ENCODE results near the gene URI1.

URI1 gene

DNA sequence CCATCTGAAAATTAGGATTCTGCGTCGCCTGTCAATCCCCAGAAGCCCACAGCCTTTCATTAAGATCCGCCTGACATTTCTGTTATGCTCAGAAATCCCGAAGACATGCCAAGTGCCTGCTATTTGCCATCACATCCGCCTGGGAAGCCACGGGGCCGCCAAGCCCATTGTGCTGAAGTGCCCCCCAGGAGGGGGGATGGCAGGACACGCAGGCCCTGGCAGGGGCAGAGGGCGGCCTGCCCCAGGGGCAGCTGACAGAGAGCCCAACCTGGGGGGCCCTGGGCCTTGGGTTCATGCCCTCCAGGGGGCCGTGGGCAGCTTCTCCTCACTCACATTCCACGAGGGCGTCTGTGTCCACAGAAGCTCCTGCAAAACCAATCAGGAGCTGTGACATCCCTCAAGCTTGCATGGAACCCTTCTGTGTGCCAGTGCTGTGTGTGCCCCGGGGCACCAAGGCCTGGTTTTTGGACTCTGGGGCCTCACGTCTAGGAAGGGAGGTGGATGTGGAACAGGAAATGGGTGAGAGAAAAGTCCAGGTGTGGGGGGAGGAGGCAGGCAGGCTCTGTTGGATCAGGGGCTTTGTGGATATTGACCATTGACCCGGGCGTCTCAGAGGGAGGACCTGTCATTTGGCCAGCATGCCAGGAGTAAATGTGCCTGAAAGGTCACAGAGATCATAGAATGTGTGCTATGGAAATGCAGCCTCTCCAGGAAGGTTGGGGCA lies 122.9 kb downstream of the URI1 start:
- TF ChIP-seq, protein P1, sequence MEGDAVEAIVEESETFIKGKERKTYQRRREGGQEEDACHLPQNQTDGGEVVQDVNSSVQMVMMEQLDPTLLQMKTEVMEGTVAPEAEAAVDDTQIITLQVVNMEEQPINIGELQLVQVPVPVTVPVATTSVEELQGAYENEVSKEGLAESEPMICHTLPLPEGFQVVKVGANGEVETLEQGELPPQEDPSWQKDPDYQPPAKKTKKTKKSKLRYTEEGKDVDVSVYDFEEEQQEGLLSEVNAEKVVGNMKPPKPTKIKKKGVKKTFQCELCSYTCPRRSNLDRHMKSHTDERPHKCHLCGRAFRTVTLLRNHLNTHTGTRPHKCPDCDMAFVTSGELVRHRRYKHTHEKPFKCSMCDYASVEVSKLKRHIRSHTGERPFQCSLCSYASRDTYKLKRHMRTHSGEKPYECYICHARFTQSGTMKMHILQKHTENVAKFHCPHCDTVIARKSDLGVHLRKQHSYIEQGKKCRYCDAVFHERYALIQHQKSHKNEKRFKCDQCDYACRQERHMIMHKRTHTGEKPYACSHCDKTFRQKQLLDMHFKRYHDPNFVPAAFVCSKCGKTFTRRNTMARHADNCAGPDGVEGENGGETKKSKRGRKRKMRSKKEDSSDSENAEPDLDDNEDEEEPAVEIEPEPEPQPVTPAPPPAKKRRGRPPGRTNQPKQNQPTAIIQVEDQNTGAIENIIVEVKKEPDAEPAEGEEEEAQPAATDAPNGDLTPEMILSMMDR (IDR thresholded peaks at IDR 0.05; ENCODE audit: insufficient read depth, low read depth, low read length, missing control alignments) = no peak
- DNase-seq (ENCODE audit: low read depth) = no peak
- no peak overlapping the region for H3K4me3 ChIP-seq (ENCODE audit: low read depth, low read length)

DNA sequence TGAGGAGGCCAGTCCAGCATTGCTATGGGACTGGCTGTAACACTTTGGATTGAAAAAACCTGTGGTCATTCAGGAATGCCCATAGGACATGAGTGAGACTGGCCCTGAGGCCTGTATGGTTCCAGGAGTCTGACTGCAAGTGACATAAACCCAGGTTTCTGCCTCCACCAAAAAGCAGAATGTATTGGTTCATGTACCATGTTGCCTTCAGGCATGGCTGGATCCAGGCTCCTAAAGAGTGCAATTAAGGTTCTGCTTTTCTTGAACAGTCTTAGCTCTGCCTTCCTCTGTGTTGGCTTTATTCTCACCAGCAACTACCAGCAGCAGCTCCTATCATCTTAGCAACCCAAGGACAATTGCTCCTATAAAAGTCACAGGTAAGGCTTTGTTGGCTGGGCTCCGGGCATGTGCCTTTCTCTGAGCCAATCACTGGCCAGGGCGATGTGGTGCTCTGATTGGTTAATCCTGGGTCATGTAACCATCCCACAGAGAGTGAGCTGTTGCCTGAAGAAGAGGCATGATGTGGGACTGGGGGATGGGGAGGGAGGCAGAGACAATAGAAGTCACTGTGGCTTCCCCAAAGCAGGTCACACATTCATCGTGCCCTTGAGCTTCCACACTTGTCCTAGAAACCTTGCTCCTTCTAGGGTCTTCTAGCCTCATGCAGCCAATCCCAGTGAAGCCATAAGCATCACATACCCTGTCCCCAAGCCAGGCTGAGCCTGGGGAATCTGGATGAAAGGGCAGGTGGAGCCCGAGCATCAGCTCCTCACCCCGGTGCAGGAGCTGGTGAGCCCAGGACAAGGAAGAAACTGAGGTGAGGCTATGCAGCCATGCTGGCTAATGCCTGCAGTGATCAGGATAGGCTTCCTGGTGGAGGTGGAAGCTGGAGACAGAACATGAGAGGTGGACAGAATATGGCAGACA lies 123.9 kb downstream of the URI1 start:
- DNase-seq (ENCODE audit: low read depth) = no peak
- no peak overlapping the region for H3K4me3 ChIP-seq (ENCODE audit: low read depth, low read length)
- TF ChIP-seq, protein P1 (IDR thresholded peaks at IDR 0.05; ENCODE audit: insufficient read depth, low read depth, low read length, missing control alignments) = no peak
